NCI-H774 (cell line): ENCODE results near the gene ITGB5.
"Not testable (repeated sequence)": the region's sequence is repeated elsewhere in the genome, so short reads cannot be mapped to it uniquely, and the experiment has no call there.

Source experiments
- DNase-seq: peaks from one replicate; lab custom pipeline; 2025; lab: John Stamatoyannopoulos, UW

ITGB5 gene

DNA sequence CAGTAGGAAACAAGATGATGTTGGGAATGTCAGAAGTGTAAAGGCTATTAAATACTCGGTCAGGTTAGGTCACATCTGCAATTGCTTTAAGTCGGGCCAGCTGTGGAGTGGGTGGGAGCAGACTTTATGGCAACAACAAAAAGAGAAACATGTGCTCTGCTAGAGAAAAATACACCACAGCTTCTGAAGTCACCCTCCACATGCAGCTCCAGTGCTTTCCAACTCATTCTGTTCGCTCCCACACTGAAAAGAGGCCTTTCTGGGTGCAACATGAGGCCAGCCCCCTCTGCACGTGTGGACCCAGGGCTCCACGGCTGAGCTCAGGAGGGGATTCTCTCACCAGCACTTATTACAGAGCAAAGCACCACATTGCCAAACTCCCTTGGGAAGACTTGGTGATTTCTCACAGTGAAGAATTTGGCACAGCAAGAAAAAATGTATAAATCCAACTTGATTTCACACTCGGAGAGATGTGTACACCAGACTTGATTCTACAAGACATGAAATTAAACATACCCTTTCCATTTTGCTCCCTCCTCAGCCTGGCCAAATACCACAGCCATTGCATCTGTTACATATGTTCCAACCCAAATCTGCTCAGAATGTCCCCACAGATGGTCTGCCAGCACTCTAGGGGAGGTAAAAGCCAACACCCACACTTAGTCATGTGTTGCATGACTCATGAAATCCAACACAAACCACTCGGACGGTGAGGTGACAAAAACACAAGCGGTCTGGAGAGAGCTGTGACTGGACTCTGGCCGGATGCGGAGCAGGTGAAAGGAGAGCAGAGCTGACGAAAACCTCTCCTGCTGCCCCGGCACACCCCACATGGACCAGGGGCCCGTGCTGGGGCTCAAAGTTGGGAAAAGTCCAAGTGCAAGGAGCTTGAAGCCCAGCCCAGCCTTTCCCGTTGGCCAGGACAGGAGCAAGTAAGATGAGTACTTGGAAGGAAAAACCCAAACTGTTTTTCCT lies 74.6 kb downstream of the ITGB5 start:
- DNase-seq: no peak

DNA sequence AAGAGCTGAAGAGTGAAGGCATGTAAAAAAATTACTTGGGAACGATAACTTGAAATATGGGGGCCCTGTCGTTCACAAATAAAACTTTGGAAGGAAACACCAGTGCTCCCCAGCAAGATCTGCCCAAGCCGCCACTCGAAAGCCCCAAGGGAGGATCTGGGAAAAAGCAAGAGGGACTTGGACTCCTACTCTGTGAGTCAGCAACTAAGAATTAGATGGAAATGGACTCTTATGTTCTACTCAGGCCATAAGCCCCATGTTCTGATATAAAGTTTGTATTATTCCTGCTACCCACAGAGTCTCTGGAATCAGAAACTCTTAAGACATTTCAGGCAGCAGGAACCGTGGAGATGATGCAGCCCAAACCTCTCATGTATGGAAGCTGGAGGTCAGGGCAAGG lies 75.7 kb downstream of the ITGB5 start:
- no peak for DNase-seq

DNA sequence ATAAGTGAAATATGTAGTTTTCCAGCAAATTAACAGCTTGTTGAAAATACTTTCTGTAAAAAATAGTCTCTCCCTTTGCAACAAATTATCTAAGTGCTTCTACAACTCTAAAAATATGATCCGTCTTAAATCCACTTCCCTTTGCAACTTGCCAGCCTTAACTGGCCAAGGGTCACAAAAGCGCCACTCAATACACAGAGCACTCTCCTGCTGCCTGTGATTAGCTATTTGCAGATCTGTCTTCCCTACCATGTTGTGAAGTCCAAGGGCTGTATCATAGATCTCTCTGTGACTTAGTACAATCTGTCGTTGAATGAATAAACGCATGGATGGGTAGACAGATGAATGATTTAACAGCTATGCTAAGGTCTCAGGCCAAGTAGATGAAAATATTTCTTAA lies 76.2 kb downstream of the ITGB5 start:
- DNase-seq: no peak

DNA sequence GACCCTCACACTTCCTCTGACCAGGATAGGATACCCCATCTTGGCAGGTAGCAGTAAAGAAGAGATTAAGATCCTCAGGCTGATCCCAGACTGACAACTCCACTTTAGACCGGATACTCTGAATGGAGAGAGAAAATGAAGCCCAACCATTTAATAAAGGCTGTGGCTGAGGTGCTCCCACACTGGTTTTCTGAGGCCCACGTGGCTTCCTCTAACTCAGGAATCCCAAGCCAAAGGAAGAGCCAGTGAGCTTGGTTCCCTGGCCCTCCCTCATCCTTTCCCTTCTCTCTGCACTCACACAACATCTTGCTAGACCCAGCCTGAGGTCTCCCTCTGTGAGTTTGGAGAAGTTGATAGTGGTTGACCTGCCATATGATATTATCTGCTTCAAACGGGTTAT lies 78.1 kb downstream of the ITGB5 start:
- no peak for DNase-seq

DNA sequence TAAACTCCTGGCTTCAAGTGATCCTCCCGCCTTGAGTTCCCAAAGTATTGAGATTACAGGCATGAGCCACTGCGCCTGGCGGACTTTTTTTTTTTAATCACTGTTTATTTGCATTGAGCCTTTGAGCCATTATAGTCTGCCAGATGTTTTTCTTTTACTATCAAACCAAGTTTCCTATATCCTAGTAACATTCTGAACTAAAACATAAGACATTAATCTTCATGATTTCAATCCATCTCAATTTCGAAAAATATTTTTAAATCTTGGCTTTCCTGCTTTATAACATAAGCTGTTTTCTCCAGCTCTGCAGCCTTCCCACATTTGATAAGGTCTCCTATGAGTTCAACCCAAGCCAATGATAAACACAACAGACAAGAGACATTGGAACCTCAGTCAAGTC lies 81.5 kb downstream of the ITGB5 start:
- DNase-seq: no peak

DNA sequence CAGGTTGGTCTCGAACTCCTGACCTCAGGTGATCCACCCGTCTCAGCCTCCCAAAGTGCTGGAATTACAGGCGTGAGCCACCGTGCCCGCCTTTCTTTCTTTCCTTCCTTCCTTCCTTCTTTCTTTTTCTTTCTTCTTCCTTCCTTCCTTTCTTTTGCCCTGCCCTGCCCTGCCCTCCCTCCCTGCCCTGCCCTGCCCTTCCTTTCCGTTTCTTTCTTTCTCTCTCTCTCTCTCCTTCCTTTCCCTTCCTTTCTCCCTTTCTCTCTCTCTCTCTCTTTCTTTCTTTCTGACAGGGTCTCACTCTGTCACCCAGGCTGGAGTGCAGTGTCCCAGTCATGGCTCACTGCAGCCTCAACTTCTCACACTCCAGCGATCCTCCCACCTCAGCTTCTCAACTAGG lies 82.3 kb downstream of the ITGB5 start:
- DNase-seq: no peak

DNA sequence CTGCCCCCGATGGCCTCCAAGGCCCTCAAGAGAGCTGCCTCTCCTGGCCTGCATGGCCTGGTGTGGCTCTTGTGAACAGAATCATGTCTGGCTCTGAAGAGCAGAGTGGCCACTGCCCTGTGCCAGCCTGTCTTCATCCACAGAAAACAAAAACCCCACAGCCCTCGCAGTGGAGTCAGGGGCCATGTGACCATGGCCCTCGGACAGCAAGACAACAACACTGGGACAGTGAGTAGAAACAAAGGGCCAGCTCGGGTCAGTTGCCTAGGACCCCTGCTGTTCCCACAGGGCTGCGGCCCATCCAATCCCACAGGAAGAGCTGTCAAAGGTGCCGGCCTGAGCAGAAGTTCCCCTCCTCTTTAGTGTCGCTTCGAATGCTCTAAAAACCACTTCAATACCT lies 84.5 kb downstream of the ITGB5 start:
- DNase-seq: no peak

DNA sequence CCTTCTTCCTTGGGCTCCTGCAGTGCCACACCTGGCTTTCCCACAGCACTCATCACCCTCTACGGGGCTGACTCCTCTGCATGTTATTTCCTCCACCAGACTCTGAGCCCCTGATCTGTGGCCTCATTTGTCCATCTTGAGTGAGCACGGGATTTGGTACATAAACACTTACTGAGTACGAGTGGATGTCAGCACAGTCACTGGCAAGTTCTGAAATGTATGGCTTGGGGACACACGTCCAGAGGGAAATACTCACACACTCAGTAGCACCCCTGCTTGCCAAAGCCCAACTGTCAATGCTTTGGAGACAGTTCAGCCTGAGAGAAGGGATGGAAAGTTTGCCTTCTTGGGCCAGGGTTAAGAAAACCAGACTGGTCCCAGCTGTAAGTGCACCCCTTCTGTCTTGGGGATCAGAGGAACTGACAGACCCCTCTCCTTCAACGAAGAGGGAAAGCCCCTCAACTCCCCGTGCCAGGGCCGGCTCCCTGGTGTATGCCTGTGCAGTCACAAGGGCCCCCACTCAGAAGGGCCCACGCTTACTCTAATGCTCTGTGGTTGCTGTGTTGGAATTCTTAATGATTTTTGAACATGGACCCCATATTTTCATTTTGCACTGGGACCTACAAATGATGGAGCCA lies 85.0 kb downstream of the ITGB5 start:
- DNase-seq: no peak

DNA sequence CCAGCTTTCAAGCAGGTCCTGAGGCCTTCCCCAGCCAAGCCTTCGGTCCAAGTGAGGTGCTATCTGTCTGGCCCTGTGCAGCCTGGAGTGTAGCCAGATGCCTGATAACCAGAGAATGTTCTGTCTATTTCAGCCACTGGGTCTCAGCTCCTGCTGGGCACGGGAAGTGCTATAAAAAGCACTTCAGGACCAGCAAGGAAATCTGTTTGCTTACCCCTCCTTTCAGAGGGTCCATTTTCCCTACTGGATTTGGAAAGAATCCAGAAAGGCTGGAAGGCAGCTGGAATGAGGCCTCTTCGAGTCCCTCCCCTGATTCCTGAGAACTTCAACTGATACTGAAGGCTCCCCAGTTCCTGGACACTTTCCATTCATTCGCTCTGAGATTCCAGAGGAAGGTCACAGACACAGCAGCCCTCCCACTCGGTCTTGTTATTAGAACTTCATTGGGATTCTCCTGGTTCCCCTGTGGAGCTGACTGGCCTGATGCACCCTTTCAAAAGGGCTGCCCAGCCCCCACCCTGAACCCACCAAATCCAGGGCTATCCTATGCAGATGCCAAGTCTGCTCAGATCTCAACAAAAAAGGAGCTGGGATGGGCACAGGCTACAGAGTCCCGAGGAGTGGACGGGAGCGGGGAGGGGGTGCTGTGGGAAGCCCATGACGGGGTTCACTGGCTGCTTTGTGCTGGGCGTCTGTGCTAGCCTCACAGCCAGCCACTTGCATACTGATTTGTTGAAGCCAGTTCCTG lies 86.5 kb downstream of the ITGB5 start:
- no peak for DNase-seq

DNA sequence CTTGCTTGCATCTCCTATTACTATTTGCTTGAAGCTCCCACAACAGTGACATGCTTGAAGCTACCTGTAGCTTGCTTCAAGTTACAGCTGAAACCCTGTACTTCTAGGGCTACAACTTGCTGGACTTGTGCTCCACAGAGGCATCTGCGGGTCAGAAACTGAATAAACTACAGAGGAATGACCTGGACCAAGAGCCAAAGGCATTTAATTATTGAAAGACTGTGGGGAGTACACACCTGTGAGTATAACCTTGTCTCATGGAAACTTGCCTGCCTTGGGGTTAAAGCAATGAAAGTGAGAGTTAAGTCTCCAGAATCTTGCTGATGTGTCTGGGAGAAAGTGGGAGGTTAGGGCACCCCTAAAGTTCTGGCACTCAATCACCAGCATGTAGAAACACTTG lies 87.1 kb downstream of the ITGB5 start:
- DNase-seq: no peak

DNA sequence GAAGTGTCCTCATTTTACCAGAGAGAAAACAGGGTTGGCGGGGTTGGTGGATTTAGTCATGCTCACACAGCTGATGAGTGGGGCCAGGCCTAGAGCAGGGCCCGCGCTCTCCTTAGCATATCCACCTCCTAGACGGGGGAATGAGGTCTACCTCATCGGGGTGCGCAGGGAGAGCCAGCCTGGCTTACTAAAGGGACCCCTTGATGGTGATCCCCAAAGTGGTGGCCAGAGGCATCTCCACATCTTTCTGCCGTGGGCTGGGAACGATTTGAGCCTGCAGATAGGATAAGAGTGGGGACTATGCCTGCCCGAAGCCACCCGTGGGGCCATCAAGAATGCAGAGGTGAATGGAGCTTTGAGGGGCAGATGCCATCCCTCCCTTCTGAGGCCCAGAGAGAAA lies 87.5 kb downstream of the ITGB5 start:
- DNase-seq: no peak

DNA sequence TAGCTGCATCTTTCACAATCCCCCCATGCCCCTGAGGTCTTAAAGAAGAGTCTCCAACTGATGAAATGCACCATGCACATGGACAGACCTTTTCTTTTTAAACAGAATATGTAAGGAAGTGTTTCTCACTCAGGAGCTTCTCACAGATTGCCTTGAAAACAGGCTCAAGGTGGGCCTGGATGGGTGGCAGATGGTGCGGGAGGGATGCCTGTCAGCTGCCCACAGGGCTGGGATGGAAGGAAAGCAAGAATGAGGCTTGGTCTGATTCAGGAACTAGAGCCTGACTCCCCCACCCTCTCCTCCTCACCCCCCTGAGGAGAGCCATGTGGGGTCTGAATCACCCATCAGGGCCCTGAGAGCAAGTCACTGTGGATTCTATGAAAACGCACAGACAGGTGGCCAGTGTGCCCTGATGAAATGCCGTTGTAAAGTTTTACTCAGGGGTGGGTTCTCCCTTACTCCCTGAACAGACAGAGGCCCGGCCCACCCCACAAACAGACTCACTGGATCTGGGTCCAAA lies 89.7 kb downstream of the ITGB5 start:
- DNase-seq: no peak

DNA sequence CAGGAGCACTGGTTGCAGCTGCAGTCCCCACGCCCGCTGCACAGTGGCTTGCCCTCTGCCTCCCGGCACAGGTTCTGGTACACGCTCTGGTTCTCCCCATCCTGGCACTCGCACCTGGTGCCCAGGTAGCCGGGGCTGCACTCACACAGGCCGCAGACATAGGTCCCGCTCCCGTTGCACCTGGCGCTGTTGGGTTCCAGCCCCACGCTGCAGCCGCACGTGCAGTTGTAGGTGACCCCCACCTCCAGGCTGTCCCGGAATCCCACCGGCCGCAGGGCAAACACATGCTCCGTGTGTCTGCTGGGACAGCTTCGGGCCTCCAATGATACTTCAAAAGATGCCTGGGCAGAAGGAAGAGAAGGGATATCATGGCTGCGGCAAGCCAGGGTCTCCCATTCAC lies 90.7 kb downstream of the ITGB5 start:
- DNase-seq: no peak

DNA sequence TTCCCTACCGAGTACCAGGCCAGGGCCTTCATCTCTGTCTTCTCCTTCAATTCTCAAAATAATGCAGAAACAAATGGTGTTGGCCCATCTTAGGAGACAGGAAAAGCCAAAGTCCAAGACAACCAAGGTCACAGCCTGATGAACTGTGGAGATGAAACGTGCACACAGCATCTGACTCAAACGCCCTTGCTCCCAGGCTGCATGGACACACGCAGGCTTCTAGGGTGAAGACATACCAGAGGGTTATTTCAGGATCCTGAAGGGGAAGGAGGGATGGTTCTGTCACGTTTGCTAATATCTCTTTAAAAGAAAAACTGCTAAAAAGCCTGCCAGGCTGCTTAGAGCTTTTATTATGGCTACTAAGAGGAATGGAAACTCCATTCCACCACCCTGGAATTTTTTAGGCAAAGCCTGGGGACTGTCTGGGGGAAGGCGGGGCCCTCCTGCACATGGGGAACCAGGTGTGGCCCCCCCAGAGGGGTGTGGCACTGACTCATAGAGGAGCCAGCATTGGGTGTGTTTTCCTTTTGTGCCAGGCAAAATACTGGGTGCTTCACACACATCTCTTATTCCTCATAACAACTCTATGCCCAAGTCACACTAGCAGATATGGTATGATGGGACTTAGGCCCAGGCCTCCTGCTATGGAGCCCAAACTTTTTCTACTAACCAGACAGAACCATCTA lies 94.0 kb downstream of the ITGB5 start:
- no peak for DNase-seq

DNA sequence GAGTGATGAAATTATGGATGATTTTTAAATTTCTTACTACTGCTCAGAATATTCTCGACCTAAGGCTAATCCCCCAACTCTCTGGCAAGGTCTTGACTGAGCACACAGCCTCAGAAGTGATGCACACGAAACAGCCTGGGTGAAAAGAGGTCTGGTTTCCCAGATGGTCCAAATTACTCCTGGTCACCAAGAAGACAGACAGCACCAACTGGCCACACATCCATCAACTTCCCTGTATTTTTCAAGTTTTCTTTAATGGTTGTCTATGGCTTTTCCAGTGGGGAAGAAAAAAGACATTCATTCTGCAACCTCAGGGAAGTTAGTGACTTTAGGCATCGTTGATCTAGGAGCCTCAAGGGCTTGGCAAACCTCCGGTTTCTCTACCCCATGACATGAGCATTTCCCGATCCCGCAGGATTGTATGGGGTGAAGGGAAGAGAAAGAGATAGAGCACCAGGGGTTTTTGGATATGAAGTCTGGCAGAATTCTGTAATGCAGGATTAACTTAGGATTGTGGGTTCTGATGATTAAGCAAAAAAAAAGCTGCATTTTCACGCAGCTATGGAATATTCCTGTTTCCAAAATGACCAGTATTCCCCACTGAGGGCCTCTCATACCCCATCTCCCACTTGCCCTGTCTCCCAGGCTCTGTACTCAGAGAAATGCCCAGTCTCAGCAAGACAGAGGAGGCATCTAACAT lies 94.7 kb downstream of the ITGB5 start:
- no peak for DNase-seq

DNA sequence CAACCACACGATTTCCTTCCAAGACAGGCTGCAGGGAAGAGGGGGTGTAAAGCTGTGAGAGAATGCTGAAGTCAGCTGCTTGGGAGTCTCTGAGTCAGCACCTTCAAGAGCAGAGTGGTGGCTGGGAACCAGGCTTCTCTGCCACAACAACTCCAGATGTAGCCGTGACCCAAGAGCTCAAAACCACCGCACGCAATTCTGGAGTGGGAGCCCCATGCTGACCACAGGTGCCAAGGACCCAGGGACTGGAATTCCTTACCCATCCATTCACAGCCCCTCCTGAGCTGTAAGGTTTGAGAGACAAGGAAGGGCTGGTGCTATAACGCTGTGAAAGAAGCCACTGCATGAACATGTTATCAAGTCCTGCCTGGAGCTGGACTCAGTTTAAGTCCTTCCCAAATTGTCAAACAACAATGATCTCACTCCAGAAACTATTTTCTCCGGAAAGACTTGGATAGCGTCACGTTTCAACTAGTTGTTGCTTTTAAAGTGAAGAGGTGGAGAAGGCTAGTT lies 95.5 kb downstream of the ITGB5 start:
- DNase-seq: no peak

DNA sequence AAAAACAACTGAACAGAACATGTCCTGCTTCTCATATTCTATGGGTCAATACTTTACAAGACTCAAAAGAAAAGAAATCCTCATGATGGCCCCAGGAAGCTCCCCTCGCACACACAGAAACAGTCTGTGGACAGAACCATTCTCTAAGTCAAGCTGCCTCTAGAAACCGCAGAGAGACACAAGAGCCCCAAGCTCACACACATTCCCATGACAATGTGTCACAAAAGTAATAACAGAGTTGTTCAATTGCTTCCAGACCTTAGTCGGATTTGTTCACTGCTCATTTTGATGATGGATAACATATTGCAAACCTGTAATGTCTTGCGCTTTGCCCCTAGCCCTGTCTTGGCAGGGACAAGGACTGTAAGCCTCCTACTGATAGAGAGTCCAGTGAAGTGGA lies 96.0 kb downstream of the ITGB5 start:
- no peak for DNase-seq

DNA sequence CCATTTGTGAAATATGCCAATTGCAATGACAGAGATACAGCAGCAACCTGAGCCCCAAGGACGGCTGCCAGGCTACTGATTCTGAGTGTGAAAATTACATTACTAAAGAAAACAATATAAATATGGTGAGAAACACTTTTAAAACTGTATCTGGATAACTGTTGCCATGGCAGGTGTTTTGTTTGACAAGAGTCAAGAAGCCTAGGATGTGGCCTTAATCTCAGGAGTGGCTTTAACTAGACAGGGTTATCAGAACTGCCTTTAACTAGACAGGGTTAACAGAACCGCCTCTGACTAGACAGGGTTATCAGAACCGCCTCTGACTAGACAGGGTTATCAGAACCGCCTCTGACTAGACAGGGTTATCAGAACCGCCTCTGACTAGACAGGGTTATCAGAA lies 98.1 kb downstream of the ITGB5 start:
- DNase-seq: not testable (repeated sequence)

DNA sequence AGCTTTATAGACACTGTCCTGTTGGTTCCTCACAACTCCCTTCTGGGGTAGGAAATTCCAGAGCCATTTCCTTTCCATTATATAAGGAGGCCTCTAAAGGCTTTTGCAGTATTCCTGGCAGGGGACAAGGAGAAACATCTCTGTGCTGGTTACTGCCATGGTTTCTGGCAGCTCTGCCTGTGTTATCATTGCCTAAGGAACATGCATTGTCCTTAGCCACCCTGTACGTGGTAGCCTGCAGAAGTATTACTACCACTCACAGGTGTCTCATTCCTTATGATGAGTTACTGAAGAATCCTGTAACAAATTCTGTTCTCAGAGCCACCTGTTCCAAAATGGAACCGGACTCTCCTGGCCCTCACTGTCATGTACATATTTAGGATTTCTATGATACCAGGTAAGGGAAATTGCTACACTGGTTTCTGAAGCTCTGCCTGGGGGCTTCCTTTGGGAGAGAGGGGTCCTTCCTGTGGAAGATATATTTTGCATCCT lies 98.9 kb downstream of the ITGB5 start:
- no peak for DNase-seq

DNA sequence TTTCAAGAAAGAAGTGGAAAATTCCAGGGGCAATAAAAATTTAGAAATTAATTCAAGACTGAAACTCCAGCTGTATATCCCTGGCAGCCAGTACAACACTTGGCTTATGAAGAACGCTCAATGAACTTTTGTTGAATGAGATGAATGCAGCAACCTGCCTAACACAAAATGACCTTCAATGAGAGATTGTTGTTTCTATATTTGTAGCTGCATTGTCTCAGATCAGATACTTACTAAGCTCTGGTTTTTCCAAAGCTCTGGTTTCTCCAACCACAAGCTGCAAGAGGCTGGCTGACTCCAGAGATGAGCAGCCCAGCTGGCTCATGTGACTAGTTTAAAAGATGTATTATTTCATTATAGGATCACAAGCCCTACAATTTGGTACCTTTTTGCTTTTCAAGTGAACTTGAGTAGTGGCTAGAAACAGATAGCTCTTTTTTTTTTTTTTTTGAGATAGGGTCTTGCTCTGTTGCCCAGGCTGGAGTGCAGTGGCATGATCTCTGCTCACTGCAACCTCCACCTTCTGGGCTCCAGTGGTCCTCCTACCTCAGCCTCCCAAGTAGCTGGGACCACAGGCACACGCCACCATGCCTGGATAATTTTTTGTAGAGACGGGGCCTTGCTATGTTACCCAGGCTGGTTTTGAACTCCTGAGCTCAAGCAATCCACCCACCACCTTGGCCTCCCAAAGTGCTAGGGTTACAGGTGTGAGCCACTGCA lies 99.5 kb downstream of the ITGB5 start:
- DNase-seq: no peak
